DMS 273 (cell line): ENCODE results near the gene ZNF428.
A peak's percentile ranks its signal among the peaks of the same experiment; 100 is the strongest.
"Not testable (repeated sequence)": the region's sequence is repeated elsewhere in the genome, so short reads cannot be mapped to it uniquely, and the experiment has no call there.

ENCODE experiments used
- DNase-seq: peaks from one replicate; lab custom pipeline; 2025; ENCODE audit not compliant: unreplicated experiment; lab: John Stamatoyannopoulos, UW

ZNF428 gene

DNA sequence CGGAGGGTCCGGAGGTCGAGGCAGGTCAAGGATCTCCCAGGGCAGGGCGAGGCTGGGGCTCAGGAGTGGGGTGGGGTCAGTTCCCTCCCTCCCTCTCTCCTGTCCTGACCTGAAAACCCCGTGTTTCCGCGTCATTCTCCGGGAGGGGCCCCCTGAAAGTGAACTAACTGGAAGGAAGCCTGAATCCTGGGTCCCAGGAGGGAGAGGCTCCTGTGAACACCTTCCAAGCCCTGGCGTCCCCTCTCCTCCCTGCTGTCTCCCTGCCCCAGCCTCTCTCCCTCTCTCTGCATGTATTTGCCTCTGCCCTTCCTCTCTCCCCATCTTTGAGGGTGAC lies 21.0 kb upstream of the ZNF428 start:
- DNase-seq, result no peak

DNA sequence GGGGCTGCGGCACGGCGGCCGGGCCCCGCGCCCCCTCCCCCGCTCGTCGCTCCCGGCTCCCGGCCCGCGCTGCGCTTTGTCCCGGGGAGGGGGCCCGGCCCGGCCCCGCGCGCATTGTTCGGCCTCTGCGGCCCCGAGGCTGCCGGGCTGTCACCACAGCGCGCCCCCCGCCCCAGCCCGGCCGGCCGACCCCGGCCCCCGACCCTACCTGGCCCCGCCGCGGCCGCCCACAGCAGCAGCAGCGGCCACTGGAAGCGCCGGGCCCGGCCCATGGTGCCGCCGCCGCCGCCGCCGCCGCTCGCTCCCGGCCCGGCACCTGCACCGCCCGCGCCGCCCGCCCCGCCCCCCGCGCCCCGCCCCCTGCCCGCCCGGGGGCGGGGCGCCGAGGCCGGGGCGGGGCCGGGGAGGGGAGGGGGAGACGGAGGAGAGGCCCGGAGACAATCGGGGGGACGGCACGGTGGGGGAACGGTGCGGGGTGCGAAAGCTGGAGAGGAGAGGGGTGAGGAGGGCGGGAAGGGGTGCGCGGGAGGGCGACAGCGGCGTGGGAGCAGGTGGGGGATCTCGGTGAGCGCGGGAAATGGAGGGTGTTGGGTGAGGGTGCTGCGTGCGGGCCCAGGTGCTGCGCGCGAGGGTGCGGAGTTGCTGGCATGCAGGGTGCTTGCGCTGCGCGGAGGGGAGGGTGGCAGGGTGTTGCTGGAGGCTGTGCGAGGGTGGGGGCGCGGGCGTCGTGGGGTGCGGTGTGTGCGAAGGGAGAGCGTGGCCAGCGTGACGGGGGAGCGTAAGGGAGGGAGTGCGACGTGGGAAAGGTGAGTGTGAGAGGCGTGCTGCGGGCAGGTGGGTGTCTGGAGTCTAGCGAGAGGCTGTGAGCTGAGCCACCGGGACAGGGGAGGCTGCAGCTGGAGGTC lies 20.3 kb upstream of the ZNF428 start, which contains the start of gene CADM4:
TSS of gene CADM4 (minus strand) at position 332 of the 905 bp plus-strand sequence. CDS start at position 272, 60 bp downstream.
- peak; percentile 50 for DNase-seq

DNA sequence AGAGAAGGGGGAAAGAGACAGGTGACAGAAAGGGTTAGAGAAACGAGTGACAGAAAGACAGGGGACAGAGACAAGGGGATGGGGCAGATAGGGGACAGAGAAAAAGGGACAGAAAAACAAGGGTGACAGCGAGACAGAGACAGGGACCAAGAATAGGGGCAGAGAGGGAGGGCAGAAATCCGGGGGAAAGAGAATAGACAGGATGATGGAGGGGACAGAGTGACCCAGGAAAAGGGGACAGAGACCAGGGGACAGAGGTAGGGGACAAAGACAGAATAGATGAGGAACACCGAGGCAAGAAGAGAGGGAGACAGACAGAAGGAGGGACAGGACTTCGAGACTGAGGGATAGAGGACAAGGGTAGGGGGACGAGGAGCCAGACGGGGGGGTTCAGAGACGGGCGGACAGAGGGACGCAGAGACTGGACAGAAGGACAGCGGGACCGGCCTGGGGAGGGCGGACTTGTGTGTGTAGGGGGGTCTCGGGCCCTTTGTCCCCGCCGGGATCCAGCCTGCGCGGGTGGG lies 19.6 kb upstream of the ZNF428 start:
- DNase-seq, result no peak

DNA sequence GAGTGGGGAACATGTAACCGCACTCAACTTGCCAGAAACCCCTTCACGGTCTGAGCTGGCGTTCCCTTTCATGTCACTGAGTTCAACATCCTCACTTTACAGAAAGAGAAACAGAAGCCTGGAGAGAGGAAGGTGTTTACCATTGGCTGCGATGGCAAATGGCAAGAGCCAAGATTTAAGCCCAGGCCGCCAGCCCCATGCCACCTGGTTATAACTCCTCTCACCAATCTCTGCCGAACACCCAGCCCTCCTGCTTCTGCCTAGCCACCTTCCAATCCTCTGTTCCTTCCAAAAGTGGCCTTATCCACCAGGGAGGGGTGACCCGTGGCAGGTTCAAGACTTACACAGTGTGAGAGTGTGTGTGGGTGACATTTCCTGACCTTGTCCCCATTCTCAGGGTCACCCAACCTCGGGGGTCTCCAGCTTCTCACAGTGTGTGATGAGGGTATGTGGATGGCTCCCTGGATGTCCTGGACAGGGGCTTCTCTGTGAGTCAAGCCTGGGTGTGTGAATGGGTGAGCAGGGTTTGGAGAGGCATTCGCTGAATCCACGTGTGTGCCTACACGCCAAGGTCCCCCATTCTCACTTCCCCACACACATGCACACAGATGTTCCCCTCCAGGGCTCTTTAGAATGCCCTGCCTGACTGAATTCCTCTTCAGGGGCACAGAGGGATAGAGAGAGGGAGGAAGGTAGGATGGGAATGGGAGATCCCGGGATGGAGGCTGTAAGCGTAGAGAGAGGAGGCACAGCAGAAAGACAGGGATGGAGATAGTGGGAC lies 19.0 kb upstream of the ZNF428 start:
- no peak for DNase-seq

DNA sequence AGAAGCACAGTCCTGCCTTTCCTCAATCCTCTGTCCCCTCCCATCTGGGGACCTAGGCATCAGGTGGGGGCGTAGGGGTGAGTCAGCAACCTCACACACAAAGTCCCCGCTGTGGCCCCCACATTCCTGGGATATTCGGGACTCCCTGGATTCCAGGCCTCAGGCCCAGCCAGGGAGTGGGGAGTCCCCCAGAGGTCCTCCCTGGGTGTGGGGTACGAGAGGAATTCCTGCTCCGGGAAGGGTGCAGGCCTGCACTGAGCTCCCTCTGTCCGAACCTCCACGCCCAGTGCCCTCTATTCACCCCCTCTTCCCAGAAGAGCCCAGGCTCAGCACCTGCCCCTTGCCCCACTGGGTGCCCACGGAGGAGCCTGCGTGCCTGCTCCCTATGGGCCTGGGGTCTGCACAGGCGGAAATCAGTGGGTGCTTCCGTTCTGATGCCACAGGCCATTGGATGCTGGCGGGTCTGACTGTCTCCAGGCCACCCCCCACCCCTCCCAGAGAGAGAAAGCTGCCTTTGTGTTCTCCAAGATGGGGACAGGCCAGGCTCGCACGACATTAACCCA lies 16.8 kb upstream of the ZNF428 start:
- no peak for DNase-seq

DNA sequence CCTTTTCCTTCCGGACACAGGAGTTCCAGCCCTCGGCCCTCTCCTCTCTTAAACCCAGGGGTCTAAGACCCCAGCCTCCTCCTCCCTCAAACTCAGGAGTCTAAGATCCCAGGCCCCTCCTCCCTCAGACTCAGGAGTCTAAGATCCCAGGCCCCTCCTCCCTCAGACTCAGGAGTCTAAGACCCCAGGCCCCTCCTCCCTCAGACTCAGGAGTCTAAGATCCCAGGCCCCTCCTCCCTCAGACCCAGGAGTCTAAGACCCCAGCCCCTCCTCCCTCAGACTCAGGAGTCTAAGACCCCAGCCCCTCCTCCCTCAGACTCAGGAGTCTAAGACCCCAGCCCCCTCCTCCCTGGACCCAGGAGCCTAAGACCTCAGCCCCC lies 16.1 kb upstream of the ZNF428 start:
- DNase-seq, result not testable (repeated sequence)

DNA sequence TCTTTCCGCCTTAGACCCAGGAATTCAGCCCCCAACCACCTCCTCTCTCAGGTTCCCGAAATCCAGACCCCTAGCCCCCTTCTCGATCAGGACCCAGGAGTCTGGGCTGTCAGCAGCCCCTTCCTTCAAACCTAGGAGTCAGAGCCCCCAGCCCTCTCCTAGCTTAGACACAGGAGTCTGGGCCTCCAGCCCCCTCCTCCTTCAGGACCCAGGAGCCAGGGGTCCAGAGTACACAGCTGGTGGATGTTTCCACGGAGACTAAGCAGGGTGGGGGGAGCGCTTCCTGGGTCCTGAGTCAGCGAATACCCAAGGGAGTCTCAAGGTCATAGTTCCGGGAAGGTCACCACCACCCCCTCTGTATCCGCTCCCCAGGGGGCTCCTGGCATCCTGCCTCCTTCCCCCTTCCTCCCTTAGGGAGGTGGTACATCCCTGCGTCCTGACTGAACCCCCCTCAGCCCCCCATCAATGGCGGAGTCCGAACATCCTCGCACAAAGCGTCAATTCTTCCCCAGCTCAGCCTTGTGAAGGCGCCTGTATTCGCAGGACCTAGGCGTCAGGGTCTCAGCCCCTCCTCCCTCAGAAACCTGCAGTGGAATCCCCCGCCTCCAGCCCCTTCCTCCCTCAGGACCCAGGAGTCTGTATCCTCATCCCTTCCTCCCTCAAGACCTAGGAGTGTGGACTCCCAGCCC lies 15.6 kb upstream of the ZNF428 start:
- DNase-seq, result no peak

DNA sequence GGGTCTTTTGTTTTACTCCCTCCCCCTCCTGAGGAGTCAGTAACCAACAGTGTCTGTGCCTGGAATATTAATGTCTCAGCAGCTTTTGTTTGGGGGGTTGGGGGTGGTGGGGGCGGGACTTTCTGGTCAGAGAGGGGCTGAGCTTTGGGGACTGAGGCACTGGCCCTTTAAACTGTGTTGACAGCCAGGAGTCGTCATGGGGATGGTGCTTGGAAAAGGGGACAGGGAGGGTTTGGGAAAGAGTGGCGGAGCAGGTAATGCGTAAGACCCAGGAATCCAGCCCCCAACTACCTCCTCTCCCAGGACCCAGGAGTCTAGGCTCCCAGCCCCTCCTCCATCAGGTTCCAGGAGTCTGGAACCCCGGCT lies 15.1 kb upstream of the ZNF428 start:
- DNase-seq, result no peak

DNA sequence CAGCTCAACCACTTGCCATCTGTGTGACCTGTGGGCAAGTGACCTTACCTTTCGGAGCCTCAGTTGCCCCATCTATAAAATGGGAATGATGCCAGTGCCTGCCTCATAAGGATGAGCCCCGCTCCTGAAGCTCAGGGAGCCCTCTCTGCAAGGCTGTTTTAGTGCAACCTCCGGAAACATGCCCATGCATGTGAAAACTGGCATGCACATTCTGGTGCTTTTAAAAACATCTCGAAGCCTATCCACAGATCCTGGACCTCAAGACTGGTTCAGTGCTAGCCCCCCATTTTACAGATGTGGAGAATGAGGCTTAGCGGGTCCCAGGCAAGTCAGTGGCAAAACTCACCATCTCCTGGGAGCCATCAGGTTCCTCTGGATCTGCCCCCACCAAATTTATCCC lies 14.6 kb upstream of the ZNF428 start:
- peak; percentile 28 for DNase-seq

DNA sequence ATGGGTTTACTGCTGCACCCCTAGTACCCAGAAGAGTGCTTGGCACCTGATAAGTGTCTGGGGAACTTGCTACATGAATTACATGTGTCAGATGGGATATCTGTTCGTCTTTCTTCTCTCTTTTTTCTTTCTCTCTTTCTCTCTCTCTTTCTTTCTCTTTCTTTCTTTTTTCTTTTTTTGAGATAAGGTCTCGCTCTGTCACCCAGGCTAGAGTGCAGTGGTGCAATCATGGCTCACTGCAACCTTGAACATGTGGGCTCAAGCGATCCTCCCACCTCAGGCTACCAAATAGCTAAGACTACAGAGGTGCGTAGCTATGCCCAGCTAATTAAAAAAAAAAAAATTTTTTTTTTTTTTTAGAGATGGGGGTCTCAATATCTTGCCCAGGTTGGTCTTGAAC lies 14.1 kb upstream of the ZNF428 start:
- DNase-seq, result no peak

DNA sequence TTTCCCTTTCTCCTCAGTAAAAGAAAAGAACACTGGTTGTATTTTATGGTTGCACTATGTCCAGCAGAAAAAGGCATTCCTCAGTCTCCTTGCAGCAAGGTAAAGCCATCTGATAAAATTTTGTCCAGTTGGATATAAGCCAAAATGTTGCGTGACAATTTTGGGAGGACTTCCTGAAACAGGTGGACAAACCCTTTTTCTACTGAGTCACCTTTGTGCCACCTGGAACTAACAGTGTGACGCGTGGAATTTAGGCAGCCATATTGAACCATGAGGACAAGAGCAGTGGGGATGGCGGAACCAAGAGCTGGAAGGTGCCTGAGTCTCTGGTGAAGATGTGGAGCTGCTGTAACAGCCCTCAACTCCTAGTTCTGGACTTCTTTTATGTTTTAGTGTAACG lies 12.1 kb upstream of the ZNF428 start:
- DNase-seq, result no peak

DNA sequence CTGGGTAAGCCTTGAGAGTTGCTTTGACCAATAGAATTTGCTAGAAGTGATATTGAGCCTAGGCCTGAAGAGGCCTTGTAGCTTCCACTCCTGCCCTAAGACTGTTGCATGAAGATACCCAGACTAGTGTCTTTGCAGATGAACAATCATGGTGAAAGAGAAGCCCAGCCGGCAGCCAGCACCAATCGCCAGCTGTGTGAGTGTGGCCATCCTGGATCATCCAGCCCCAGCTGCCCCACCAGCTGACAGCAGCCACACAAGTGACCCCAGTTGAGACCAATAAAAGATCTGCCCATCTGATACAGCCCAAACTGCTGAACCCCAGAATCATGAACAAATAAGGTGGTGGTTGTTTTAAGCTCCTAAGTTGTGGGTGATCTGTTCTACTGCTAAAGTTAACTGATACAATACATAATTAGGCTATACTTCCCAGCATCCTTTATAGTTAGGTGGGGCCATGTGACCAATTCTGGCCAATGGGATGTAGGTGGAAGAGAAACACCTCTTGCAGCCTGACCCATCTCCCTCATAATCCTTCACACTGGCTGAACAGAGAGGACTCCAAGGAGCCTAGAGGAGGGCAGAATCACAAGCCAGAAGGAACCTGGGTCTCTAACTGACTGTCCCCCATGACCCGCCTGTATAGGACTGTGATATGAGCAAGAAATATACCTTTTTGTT lies 9.4 kb upstream of the ZNF428 start:
- no peak for DNase-seq

DNA sequence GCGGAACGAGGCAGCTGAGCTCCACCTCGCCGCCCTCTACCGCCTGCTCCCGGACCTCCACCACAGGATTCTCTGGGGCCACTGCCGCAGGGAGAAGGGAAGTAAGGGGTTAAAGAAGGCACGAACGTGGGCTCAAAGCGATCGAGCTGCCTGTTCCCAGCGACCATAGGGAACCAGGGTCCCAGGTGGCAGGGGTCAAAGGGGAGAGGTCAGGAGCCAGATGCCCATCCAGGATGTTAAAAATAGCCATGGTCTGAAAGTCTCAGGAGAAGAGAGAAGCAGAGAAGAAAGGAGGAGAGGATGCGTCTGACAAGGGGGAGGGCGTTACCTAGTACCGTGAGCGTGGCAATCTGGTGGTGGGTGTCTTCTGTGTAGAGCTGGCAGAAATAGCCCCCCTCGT lies 7.4 kb upstream of the ZNF428 start:
- DNase-seq, result no peak

DNA sequence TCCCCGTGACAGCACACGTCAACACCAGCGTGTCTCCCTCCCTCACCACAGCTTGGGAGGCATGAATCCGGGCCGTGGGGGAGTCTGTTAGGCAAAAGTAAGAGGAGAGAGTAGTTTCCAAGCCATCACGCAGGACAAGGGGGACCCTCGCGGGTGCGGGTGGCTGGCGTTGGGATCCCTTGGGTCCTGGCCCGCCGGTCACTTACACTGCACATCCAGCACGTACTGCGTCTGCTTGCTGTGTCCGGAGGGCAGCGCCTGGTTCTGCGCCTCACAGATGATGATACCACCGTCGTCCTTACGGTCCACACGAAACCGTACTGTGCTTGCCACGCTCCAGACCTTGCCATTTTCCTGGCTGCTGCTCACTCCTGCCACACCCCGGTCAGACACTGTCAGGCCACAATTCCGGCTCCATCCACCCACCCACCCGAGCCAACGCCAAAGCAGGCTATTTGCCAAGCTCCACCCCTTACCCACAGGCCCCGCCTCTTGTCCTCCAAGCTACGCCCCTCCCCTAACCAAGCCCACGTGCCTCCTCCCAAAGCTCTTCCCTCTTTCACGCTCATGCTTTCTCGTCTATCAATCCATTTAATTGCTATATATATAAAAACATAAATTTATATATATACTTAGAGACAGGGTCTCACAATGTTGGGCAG lies 6.6 kb upstream of the ZNF428 start:
- DNase-seq, result peak; percentile 20

DNA sequence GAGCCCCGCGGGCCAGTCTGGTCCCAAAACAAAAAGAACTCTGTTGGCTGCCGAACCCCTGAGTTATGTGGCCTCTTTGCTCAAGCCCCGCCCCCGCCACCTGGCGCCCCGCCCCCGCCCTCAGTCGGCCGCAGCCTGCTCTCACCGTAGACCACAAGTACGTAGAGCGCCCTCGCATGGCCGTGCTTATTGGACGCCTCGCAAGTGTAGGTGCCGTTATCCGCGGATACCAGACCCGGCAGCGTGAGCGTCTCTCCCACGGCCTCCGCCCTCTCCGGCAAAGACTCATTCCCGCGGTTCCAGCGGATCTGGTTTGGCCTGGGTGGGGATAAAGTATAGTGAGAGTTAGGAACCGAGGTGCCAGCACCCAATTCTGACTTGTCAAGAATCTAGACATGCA lies 5.5 kb upstream of the ZNF428 start:
- no peak for DNase-seq

DNA sequence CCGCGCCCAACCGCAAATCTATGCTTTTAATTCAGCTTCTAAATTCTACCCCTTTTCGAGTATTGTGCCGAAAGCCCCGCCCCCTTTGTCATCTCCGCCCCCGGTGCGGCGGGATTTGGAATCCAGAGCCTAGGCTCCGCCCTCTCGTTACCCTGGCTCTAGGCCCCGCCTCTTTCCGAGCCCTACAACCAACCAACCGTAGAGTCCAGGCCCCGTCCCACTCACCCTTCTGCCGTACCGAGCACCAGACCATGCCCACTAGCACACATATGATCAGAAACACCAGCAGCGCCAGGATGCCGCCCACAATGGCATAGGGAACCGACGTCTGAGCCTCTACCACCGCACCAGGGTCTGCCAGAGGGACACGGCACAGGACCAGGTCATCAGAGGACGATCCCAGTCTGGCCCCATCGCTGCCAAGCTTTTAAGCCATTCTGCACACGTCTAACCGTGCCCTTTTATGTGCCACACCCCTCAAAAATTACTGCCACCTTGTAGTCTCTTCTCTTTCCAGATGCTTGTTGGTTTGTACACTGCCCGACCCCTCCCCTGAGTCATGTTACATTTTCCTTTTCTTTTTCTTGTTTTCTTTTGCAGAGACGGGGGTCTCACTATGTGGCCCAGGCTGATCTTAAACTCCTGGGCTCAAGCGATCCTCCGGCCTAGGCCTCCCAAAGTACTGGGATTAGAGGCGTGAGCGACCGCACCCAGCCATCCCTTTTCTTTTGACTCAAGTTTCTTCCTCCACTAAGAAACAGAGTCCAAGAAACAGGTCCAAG lies 4.7 kb upstream of the ZNF428 start:
- no peak for DNase-seq

DNA sequence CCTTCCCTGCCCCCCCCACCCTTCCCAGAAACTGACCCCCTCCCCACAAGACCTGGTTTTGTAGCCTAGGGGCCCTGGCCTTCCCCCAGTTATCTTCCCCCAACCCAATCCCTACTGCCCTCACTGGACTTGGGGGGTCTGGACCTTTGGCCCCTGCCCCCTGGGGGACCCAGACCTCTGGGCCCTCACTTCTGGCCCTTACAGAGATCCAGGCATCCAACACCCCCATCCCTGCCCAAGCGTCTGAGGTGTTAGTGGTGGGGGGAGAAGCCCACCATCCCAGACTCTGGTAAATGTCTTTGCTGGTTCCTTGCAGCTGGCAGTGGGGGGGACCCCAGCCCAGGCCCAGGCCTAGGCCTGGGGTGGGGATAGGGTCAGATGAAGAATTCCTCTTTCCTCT lies 3.5 kb upstream of the ZNF428 start:
- no peak for DNase-seq

DNA sequence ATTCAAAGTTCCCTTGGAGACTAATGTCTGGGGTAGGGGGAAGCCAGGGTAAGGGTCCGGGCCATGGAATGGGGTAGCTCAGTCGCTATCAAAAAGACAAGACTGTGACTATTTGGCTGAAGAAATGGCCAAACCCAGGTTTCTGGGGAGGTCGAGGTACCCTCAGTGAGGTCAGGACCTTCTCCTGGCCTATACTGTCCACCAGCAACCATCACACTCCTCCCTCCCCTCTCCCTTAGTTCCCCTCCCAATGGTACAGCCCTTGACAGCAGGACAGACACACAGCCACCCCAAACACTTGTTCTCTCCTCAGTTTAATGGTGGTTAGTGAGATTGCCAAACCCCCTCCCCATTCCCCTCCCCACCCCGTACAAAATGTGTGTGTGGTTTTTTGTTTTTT lies 2.6 kb upstream of the ZNF428 start:
- DNase-seq, result no peak
